DND-41 (cell line): ENCODE results near the gene ZNF253.
"Not testable (repeated sequence)": the region's sequence is repeated elsewhere in the genome, so short reads cannot be mapped to it uniquely, and the experiment has no call there.

Source experiments
- CTCF ChIP-seq: IDR thresholded peaks from 2 replicates; pipeline ENCODE4 v1.5.1; 2012; ENCODE audit warnings: borderline replicate concordance, low read length, moderate library complexity, mild to moderate bottlenecking; ENCODE audit not compliant: poor library complexity, severe bottlenecking; ENCODE audit errors: extremely low read depth
- EZH2 ChIP-seq: IDR thresholded peaks from 3 replicates; pipeline ENCODE4 v1.6.1; 2012; ENCODE audit warnings: borderline replicate concordance, low read depth, mild to moderate bottlenecking, moderate library complexity, low read length, inconsistent platforms; ENCODE audit not compliant: severe bottlenecking

GRCh38 chr19:19907551-19907950 lies 41.9 kb downstream of the ZNF253 start:
- not testable (repeated sequence) for TF ChIP-seq CTCF, EZH2
